Measurements from ENCODE around the gene AGBL4.

GRCh38 chr1:48785869-48786268 lies 1237.9 kb downstream of the AGBL4 start:
- no peak for TF ChIP-seq CTCF (conservative IDR thresholded peaks at IDR 0.05; ENCODE audit: low read depth, low read length)
- TF ChIP-seq EZH2 (IDR thresholded peaks at IDR 0.05; ENCODE audit: low read length, unreplicated experiment): no peak
- TF ChIP-seq EZH2phosphoT487 (IDR thresholded peaks at IDR 0.05; ENCODE audit: borderline replicate concordance, low read length): no peak
